ENCODE data around the gene KRTAP29-1.
"Not testable (repeated sequence)": the region's sequence is repeated elsewhere in the genome, so short reads cannot be mapped to it uniquely, and the experiment has no call there.

The KRTAP29-1 gene

GRCh38 chr17:41298458-41299135 lies 4.1 kb downstream of the KRTAP29-1 start:
- DNase-seq (ENCODE audit: low spot score) = no peak

- no peak for DNase-seq (ENCODE audit: low spot score)
Measured at GRCh38 chr17:41296846-41297245, 5.8 kb downstream of the KRTAP29-1 start.

- no peak for DNase-seq (ENCODE audit: low spot score)
Measured at GRCh38 chr17:41294016-41294415, 8.6 kb downstream of the KRTAP29-1 start.

GRCh38 chr17:41287050-41287449 lies 15.6 kb downstream of the KRTAP29-1 start:
- no peak for DNase-seq (ENCODE audit: low spot score)

- DNase-seq (ENCODE audit: low spot score) = no peak
Measured at GRCh38 chr17:41284546-41284945, 18.1 kb downstream of the KRTAP29-1 start.

- DNase-seq (ENCODE audit: low spot score) = no peak
Measured at GRCh38 chr17:41284043-41284442, 18.6 kb downstream of the KRTAP29-1 start.

GRCh38 chr17:41278176-41278955 lies 24.3 kb downstream of the KRTAP29-1 start:
- DNase-seq (ENCODE audit: low spot score) = no peak

GRCh38 chr17:41275648-41276190 lies 26.9 kb downstream of the KRTAP29-1 start, which contains the start of gene KRTAP9-7:
Gene KRTAP9-7 (plus strand): TSS chr17:41275698. CDS start chr17:41275698, 0 bp downstream.
- DNase-seq (ENCODE audit: low spot score) = not testable (repeated sequence)

GRCh38 chr17:41271858-41272257 lies 30.8 kb downstream of the KRTAP29-1 start:
- no peak for DNase-seq (ENCODE audit: low spot score)

- not testable (repeated sequence) for DNase-seq (ENCODE audit: low spot score)
Measured at GRCh38 chr17:41271323-41271722, 31.3 kb downstream of the KRTAP29-1 start.

- no peak for DNase-seq (ENCODE audit: low spot score)
Measured at GRCh38 chr17:41267711-41268110, 34.9 kb downstream of the KRTAP29-1 start.

GRCh38 chr17:41265078-41265477 lies 37.6 kb downstream of the KRTAP29-1 start, which contains the start of gene KRTAP9-6:
Gene KRTAP9-6 (plus strand): TSS chr17:41265378. CDS start chr17:41265378, 0 bp downstream.
- no peak for DNase-seq (ENCODE audit: low spot score)

- DNase-seq (ENCODE audit: low spot score) = no peak
Measured at GRCh38 chr17:41264599-41264998, 38.1 kb downstream of the KRTAP29-1 start.

GRCh38 chr17:41263212-41263611 lies 39.4 kb downstream of the KRTAP29-1 start:
- no peak for DNase-seq (ENCODE audit: low spot score)

- DNase-seq (ENCODE audit: low spot score) = no peak
Measured at GRCh38 chr17:41258406-41258805, 44.2 kb downstream of the KRTAP29-1 start.

- no peak for DNase-seq (ENCODE audit: low spot score)
Measured at GRCh38 chr17:41256291-41256685, 46.4 kb downstream of the KRTAP29-1 start.

GRCh38 chr17:41255381-41256290 lies 47.0 kb downstream of the KRTAP29-1 start, which contains the start of gene KRTAP9-9:
Gene KRTAP9-9 (plus strand): TSS chr17:41255384.
- not testable (repeated sequence) for DNase-seq (ENCODE audit: low spot score)

- no peak for DNase-seq (ENCODE audit: low spot score)
Measured at GRCh38 chr17:41254861-41255260, 47.8 kb downstream of the KRTAP29-1 start.

Measured in CD4-positive, alpha-beta T cell treated with Interleukin-2 at 100 ng/mL for 4 hours (primary cell).